ENCODE data around the gene PTPRT. TPM values are rescaled to one million over a fixed set of nuclear protein-coding genes. Genes with fewer than 3 reads are reported as not detected.

Gene PTPRT
- polyA plus RNA-seq, 1 of the 3 experiments (the other 2 are of a cell fraction), result not detected

GRCh38 chr20:42894483-42894882, 295.2 kb downstream of the PTPRT start (continued):
- TF ChIP-seq FOXM1 (IDR thresholded peaks at IDR 0.05; ENCODE audit: low read depth), result no peak

GRCh38 chr20:42889517-42889916, 300.2 kb downstream of the PTPRT start:
- no peak overlapping the region for H3K4me3 ChIP-seq (ENCODE audit: low read depth in 2 of 2, low read length in 1 of 2)
- H3K9ac ChIP-seq, result no peak overlapping the region
- no peaks in the 10 kb centered on the region for H3K79me2 ChIP-seq (ENCODE audit: insufficient read depth)
- no peaks in the 10 kb centered on the region for H3K27me3 ChIP-seq (ENCODE audit: insufficient read depth)
- no peak for DNase-seq
- 11% methylated on average over 3 of the region's 3 CpGs for WGBS (ENCODE audit: low lambda C conversion rate)
- ChIA-PET POLR2A (no interaction called here), CTCF (no interaction called here)
- TF ChIP-seq CHD2 (IDR thresholded peaks at IDR 0.05; ENCODE audit: low read length, partially characterized antibody), result no peak
- no peak for TF ChIP-seq TCF12 (IDR thresholded peaks at IDR 0.05)
- TF ChIP-seq RCOR1 (IDR thresholded peaks at IDR 0.05; ENCODE audit: low read length), result no peak
- no peak for TF ChIP-seq GATA2 (CRISPR knock-in tag; IDR thresholded peaks at IDR 0.05)
- TF ChIP-seq RFX5 (IDR thresholded peaks at IDR 0.05; ENCODE audit: low read length), result no peak
- no peak for TF ChIP-seq EZH2phosphoT487 (IDR thresholded peaks at IDR 0.05; ENCODE audit: borderline replicate concordance, low read depth)
- no peaks in the 10 kb centered on the region for H3K9me2 ChIP-seq
- no peaks in the 10 kb centered on the region for H3K4me1 ChIP-seq (ENCODE audit: control insufficient read depth in 1 of 2, insufficient read depth in 2 of 2, low read depth in 1 of 2, low read length in 1 of 2)
- no peaks in the 10 kb centered on the region for H3K36me3 ChIP-seq (replicated peaks in 1 of 2; ENCODE audit: control insufficient read depth in 1 of 2, insufficient read depth in 2 of 2, low read length in 1 of 2)
- H3K27ac ChIP-seq (ENCODE audit: low read depth in 2 of 2, low read length in 1 of 2), result no peak overlapping the region
- H3K4me2 ChIP-seq, result no peak overlapping the region
- no peaks in the 10 kb centered on the region for H3K9me3 ChIP-seq
- H3F3A ChIP-seq (replicated peaks; ENCODE audit: insufficient read depth), result no peaks in the 10 kb centered on the region
- H2AFZ ChIP-seq (ENCODE audit: low read depth), result no peak overlapping the region
- no peaks in the 10 kb centered on the region for H4K20me1 ChIP-seq (ENCODE audit: insufficient read depth)

- Histone ChIP-seq H2AFZ (ENCODE audit: low read depth) (no peak overlapping the region), H4K20me1 (ENCODE audit: insufficient read depth) (no peaks in the 10 kb centered on the region), H3F3A (replicated peaks; ENCODE audit: insufficient read depth) (no peaks in the 10 kb centered on the region), H3K9ac (no peak overlapping the region), H3K4me3 (ENCODE audit: low read depth in 2 of 2, low read length in 1 of 2) (no peak overlapping the region), H3K4me1 (ENCODE audit: control insufficient read depth in 1 of 2, insufficient read depth in 2 of 2, low read depth in 1 of 2, low read length in 1 of 2) (no peaks in the 10 kb centered on the region), H3K36me3 (replicated peaks in 1 of 2; ENCODE audit: control insufficient read depth in 1 of 2, insufficient read depth in 2 of 2, low read length in 1 of 2) (no peaks in the 10 kb centered on the region), H3K27me3 (ENCODE audit: insufficient read depth) (no peaks in the 10 kb centered on the region), H3K27ac (ENCODE audit: low read depth in 2 of 2, low read length in 1 of 2) (no peak overlapping the region), H3K9me3 (no peaks in the 10 kb centered on the region), H3K9me2 (no peaks in the 10 kb centered on the region), H3K4me2 (no peak overlapping the region), H3K79me2 (ENCODE audit: insufficient read depth) (no peaks in the 10 kb centered on the region)
- no peak for DNase-seq
- 6% methylated on average over 3 of the region's 3 CpGs for WGBS (ENCODE audit: low lambda C conversion rate)
- ChIA-PET CTCF (no interaction called here), POLR2A (no interaction called here)
- TF ChIP-seq FOXJ3 (CRISPR knock-in tag; IDR thresholded peaks at IDR 0.05) (no peak), USF1 (IDR thresholded peaks at IDR 0.05; ENCODE audit: borderline replicate concordance, low read depth) (no peak), RFX5 (IDR thresholded peaks at IDR 0.05; ENCODE audit: low read length) (no peak), EZH2phosphoT487 (IDR thresholded peaks at IDR 0.05; ENCODE audit: borderline replicate concordance, low read depth) (no peak), FOXM1 (IDR thresholded peaks at IDR 0.05; ENCODE audit: low read depth) (no peak), MXI1 (IDR thresholded peaks at IDR 0.05; ENCODE audit: low read depth, low read length) (no peak), ELF1 (IDR thresholded peaks at IDR 0.05) (no peak), TCF12 (IDR thresholded peaks at IDR 0.05) (no peak), PBX3 (IDR thresholded peaks at IDR 0.05) (no peak), TEAD4 (IDR thresholded peaks at IDR 0.05; ENCODE audit: borderline replicate concordance, insufficient read depth) (no peak)
Measured at GRCh38 chr20:42887281-42887680, 302.4 kb downstream of the PTPRT start.

Data from SK-N-SH (cell line).